ENCODE results near the gene SYNGR3.
"Not testable (repeated sequence)": the region's sequence is repeated elsewhere in the genome, so short reads cannot be mapped to it uniquely, and the experiment has no call there.

The SYNGR3 gene

GRCh38 chr16:2032285-2033056, 42.7 kb downstream of the SYNGR3 start:
- Histone ChIP-seq H3K4me1 (ENCODE audit: insufficient read depth, low read length) (no peaks in the 10 kb centered on the region), H3K4me3 (ENCODE audit: low read length) (no peak overlapping the region), H3K9ac (ENCODE audit: low read depth, low read length) (no peak overlapping the region), H3K36me3 (ENCODE audit: insufficient read depth, low read depth, low read length) (no peaks in the 10 kb centered on the region), H3K27me3 (ENCODE audit: insufficient read depth, low read length) (peaks cover 12% of the 10 kb centered on the region), H3K9me3 (ENCODE audit: insufficient read depth, low read depth, low read length) (no peaks in the 10 kb centered on the region), H3K27ac (ENCODE audit: low read length) (no peak overlapping the region)

GRCh38 chr16:2033057-2033908, 43.5 kb downstream of the SYNGR3 start:
- Histone ChIP-seq H3K27ac (ENCODE audit: low read length) (no peak overlapping the region), H3K36me3 (ENCODE audit: insufficient read depth, low read depth, low read length) (no peaks in the 10 kb centered on the region), H3K9me3 (ENCODE audit: insufficient read depth, low read depth, low read length) (no peaks in the 10 kb centered on the region), H3K4me3 (ENCODE audit: low read length) (no peak overlapping the region), H3K4me1 (ENCODE audit: insufficient read depth, low read length) (no peaks in the 10 kb centered on the region), H3K27me3 (ENCODE audit: insufficient read depth, low read length) (peaks cover 4% of the 10 kb centered on the region; the same call in 1 of the 2 replicates), H3K9ac (ENCODE audit: low read depth, low read length) (no peak overlapping the region)

GRCh38 chr16:2033909-2034695, 44.3 kb downstream of the SYNGR3 start:
- H3K4me3 ChIP-seq (ENCODE audit: low read length); H3K27me3 ChIP-seq (ENCODE audit: insufficient read depth, low read length); H3K27ac ChIP-seq (ENCODE audit: low read length); H3K9me3 ChIP-seq (ENCODE audit: insufficient read depth, low read depth, low read length); H3K9ac ChIP-seq (ENCODE audit: low read depth, low read length); H3K4me1 ChIP-seq (ENCODE audit: insufficient read depth, low read length); H3K36me3 ChIP-seq (ENCODE audit: insufficient read depth, low read depth, low read length): not testable (repeated sequence)

GRCh38 chr16:2034696-2035430, 45.1 kb downstream of the SYNGR3 start:
- Histone ChIP-seq H3K9me3 (ENCODE audit: insufficient read depth, low read depth, low read length) (no peaks in the 10 kb centered on the region), H3K4me3 (ENCODE audit: low read length) (no peak overlapping the region), H3K4me1 (ENCODE audit: insufficient read depth, low read length) (no peaks in the 10 kb centered on the region), H3K36me3 (ENCODE audit: insufficient read depth, low read depth, low read length) (no peaks in the 10 kb centered on the region), H3K27ac (ENCODE audit: low read length) (no peak overlapping the region), H3K9ac (ENCODE audit: low read depth, low read length) (no peak overlapping the region), H3K27me3 (ENCODE audit: insufficient read depth, low read length) (no peaks in the 10 kb centered on the region)

GRCh38 chr16:2035431-2036199, 45.8 kb downstream of the SYNGR3 start:
- Histone ChIP-seq H3K4me1 (ENCODE audit: insufficient read depth, low read length) (no peaks in the 10 kb centered on the region), H3K27ac (ENCODE audit: low read length) (no peak overlapping the region), H3K27me3 (ENCODE audit: insufficient read depth, low read length) (no peaks in the 10 kb centered on the region)

GRCh38 chr16:2036200-2036966, 46.6 kb downstream of the SYNGR3 start:
- H3K4me1 ChIP-seq (ENCODE audit: insufficient read depth, low read length), result no peaks in the 10 kb centered on the region
- no peak overlapping the region for H3K27ac ChIP-seq (ENCODE audit: low read length)
- H3K9me3 ChIP-seq (ENCODE audit: insufficient read depth, low read depth, low read length), result no peaks in the 10 kb centered on the region
- no peaks in the 10 kb centered on the region for H3K36me3 ChIP-seq (ENCODE audit: insufficient read depth, low read depth, low read length)
- no peak overlapping the region for H3K9ac ChIP-seq (ENCODE audit: low read depth, low read length)
- no peaks in the 10 kb centered on the region for H3K27me3 ChIP-seq (ENCODE audit: insufficient read depth, low read length)
- H3K4me3 ChIP-seq (ENCODE audit: low read length), result no peak overlapping the region

More at GRCh38 chr16:2035431-2036199, 45.8 kb downstream of the SYNGR3 start:
- H3K36me3 ChIP-seq (ENCODE audit: insufficient read depth, low read depth, low read length), result no peaks in the 10 kb centered on the region
- H3K9me3 ChIP-seq (ENCODE audit: insufficient read depth, low read depth, low read length), result no peaks in the 10 kb centered on the region
- H3K4me3 ChIP-seq (ENCODE audit: low read length), result no peak overlapping the region
- no peak overlapping the region for H3K9ac ChIP-seq (ENCODE audit: low read depth, low read length)

- no peaks in the 10 kb centered on the region for H3K27me3 ChIP-seq (ENCODE audit: insufficient read depth, low read length)
- H3K36me3 ChIP-seq (ENCODE audit: insufficient read depth, low read depth, low read length), result no peaks in the 10 kb centered on the region
- H3K4me1 ChIP-seq (ENCODE audit: insufficient read depth, low read length), result no peaks in the 10 kb centered on the region
- no peak overlapping the region for H3K9ac ChIP-seq (ENCODE audit: low read depth, low read length)
- H3K4me3 ChIP-seq (ENCODE audit: low read length), result no peak overlapping the region
- no peak overlapping the region for H3K27ac ChIP-seq (ENCODE audit: low read length)
- no peaks in the 10 kb centered on the region for H3K9me3 ChIP-seq (ENCODE audit: insufficient read depth, low read depth, low read length)
Observed at GRCh38 chr16:2037115-2037514, 47.3 kb downstream of the SYNGR3 start.

GRCh38 chr16:2037647-2038381, 48.0 kb downstream of the SYNGR3 start:
- Histone ChIP-seq H3K4me3 (ENCODE audit: low read length) (no peak overlapping the region), H3K36me3 (ENCODE audit: insufficient read depth, low read depth, low read length) (no peaks in the 10 kb centered on the region), H3K4me1 (ENCODE audit: insufficient read depth, low read length) (no peaks in the 10 kb centered on the region), H3K9me3 (ENCODE audit: insufficient read depth, low read depth, low read length) (no peaks in the 10 kb centered on the region), H3K27me3 (ENCODE audit: insufficient read depth, low read length) (no peaks in the 10 kb centered on the region), H3K9ac (ENCODE audit: low read depth, low read length) (no peak overlapping the region), H3K27ac (ENCODE audit: low read length) (no peak overlapping the region)

- H3K4me1 ChIP-seq (ENCODE audit: insufficient read depth, low read length), result no peaks in the 10 kb centered on the region
- H3K9me3 ChIP-seq (ENCODE audit: insufficient read depth, low read depth, low read length), result no peaks in the 10 kb centered on the region
- no peak overlapping the region for H3K27ac ChIP-seq (ENCODE audit: low read length)
Observed at GRCh38 chr16:2038382-2039231, 48.8 kb downstream of the SYNGR3 start.

More at GRCh38 chr16:2038382-2039231, 48.8 kb downstream of the SYNGR3 start:
- no peaks in the 10 kb centered on the region for H3K27me3 ChIP-seq (ENCODE audit: insufficient read depth, low read length)
- H3K36me3 ChIP-seq (ENCODE audit: insufficient read depth, low read depth, low read length), result peaks cover 4% of the 10 kb centered on the region; the same call in 1 of the 2 replicates
- no peak overlapping the region for H3K4me3 ChIP-seq (ENCODE audit: low read length)
- no peak overlapping the region for H3K9ac ChIP-seq (ENCODE audit: low read depth, low read length)

Data from iPS-20b (cell line).